ENCODE results near the gene SERPINB1.

SERPINB1 gene

GRCh38 chr6:2844008-2844407, 2.3 kb upstream of the SERPINB1 start:
- no peak for DNase-seq (ENCODE audit: low read depth)

DNA sequence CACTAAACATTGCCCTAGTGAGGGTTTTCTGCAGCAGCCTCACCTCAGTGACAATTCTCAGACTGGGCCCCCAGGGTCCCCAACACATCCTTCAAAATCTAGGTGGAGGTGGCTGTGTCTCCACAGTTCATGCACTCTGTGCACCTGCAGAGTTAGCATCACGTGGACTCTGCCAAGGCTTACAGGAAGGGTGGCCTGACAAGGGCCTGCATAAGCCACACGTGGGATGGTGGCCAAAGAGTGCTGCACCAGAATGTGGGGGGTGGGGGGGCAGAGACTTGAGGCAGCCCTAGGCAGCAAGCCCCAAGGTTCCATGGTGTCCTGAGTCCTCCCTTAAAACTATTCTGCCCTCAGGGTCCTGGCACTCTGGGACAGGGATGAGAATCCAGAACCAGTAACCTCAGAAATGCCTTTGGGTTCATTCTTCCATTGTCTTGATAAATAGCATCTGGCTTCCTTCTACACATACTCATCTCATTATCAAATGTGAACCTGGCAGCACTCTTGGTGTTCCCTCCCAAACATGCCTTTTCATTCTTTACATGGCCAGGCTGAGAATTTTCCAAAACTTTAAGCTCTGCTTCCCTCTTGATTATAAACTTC, 1.6 kb upstream of the SERPINB1 start:
- no peak for DNase-seq (ENCODE audit: low read depth)

GRCh38 chr6:2842139-2842552, 483 bp upstream of the SERPINB1 start:
- no peak for DNase-seq (ENCODE audit: low read depth)

DNA sequence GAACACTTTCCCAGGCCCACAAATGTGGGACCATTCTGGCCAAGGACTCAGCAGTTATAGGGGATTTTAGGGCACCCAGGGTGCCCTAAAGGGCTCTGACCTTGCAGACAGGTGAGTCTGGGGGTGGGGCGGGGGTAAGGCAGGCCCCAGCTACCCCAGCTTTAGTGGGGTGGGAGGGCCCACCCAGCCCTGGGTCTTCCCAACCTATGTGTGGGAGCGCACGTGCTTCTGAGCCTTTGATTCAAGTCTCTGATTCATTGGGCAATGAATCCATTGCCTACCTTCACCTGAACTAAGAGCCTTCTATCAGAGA, 958 bp downstream of the SERPINB1 start:
- no peak for DNase-seq (ENCODE audit: low read depth)

DNA sequence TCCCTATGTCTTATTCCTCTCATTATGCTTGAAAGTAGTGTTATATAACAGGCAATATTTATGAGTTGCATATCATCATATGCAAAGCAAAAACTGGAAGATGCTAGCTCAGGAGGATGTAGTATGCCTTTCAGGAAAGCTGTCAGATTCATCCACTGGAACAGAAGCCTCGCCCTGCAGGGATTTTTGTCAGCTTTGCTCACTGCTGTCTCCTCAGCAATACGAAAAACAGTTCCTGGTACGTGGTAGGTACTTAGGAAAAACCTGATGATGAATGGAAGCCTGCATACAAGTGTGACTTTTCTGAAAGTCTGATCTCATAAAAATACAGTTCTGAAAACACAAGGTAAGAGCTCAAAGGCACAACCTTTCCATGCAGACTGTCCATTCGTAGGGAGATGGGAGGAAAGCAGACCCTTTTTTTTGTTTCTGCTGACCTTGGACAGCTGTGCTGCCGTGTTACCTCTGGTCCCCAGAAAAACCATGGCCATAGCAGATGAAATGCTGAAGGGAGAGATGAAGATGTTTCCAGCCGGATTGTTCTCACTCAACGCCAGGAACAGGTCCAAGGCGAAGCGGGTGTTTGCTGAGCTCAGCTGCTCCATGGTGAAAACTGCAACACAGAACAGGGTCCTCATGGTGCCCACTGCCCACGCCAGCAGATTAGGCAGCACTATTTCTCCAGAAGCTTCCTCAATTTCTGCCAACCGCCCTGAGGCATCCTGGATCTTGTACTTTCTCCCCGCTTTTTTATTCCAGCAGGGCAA, 1.5 kb downstream of the SERPINB1 start:
- DNase-seq (ENCODE audit: low read depth): no peak

GRCh38 chr6:2839195-2839981, 2.3 kb downstream of the SERPINB1 start:
- no peak for DNase-seq (ENCODE audit: low read depth)

DNA sequence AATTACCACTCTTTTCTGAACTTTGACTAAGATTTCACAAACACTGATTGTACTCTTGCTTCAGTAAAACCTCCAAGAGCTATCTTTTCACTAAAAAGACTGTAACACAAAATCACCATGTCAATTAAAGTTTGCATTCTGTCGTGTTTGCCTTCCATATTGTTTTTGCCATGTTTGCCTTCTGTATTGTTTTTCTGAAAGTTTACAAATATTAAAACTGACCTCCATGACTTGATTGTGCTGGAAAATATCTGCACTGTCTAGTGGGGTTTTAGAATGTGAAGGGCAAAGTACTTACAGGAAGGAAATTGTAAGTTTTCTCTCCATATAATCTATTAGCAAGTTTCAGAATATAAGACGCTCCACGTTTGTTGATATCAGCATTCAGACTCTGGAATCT, 3.4 kb downstream of the SERPINB1 start:
- no peak for DNase-seq (ENCODE audit: low read depth)

GRCh38 chr6:2834262-2834661, 7.4 kb downstream of the SERPINB1 start:
- DNase-seq (ENCODE audit: low read depth): no peak

- DNase-seq (ENCODE audit: low read depth): no peak
These were observed 10.3 kb downstream of the SERPINB1 start for GRCh38 chr6:2831392-2831791.

DNA sequence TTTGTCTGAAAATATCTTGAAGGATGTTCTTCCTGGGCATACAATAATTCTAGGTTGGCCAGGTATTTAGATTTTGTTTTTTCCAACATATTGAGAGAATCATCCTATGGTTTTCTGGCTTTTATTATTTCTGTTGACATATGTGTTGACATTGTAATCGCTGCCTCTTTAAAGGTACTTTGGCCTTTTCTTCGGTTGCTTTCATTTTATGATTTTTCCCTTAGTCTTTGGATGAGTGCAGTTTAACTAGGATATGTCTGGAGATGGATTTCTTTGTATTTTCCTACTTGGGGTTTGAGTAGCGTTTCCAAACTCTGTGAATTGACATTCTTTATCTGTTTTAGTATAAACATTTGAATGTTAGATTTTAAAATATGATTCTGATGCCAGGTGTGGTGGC, 11.5 kb downstream of the SERPINB1 start:
- DNase-seq (ENCODE audit: low read depth): no peak

DNA sequence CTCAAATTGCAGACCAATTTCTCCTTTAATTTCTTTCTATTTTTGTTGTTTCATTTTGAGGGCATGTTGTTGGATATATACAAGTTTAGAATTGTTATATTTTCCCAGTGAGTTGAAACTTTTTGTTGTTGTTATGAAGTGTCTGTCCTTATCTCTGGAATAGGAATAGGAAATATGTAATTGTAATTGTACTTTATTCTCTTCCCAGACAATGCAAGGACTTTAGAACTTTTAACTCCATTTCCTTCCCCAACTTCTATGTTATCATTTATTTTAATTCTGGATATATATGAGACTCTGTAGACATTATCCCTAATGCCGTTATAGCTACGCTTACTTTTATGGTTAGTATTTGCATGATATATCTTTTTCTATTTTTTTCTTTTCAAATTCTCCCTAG, 12.4 kb downstream of the SERPINB1 start:
- DNase-seq (ENCODE audit: low read depth): no peak

GRCh38 chr6:2828629-2829028, 13.0 kb downstream of the SERPINB1 start:
- no peak for DNase-seq (ENCODE audit: low read depth)

GRCh38 chr6:2827142-2827541, 14.5 kb downstream of the SERPINB1 start:
- no peak for DNase-seq (ENCODE audit: low read depth)

DNA sequence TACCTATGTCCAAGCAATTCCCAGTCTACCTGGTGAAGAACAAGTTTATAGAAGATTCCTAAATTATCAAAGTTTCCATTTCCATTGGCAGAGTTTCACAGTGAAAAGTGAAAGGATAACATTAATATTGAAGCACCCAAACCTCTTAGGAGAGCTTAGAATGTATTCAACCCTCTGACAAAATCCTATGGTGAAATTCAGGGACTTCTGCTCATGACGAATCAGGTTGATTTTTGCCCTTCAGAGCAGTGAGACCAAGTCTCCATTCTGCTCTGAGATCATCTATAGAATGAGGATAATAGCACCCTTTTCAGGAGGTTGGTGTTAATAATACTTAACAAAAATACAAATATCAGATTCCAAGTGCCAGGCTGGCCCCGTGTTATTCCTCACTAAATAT, 15.5 kb downstream of the SERPINB1 start:
- no peak for DNase-seq (ENCODE audit: low read depth)

- DNase-seq (ENCODE audit: low read depth): no peak
These were observed 18.4 kb downstream of the SERPINB1 start for GRCh38 chr6:2823104-2823850.

DNA sequence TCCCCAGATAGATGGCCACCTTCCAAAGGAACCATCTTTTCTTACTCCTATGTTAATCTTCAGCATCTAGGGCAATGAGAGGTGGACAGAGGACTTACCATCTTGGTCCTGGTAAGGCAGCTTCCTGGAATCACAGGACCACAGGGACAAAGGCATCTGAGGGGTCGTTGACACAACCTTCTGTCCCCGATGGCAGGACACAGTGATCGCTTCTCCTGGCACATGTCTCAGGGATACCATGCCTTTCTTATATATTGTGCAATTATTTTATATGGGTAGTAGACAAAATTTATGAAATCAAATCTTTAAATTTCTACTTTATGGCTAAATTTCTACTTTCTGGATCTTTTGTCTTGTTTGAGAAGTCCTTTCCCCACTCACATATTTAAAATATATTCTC, 20.1 kb downstream of the SERPINB1 start:
- DNase-seq (ENCODE audit: low read depth): no peak

- DNase-seq (ENCODE audit: low read depth): no peak
These were observed 21.2 kb downstream of the SERPINB1 start for GRCh38 chr6:2820415-2820814.

GRCh38 chr6:2819978-2820377, 21.7 kb downstream of the SERPINB1 start:
- no peak for DNase-seq (ENCODE audit: low read depth)

GRCh38 chr6:2819115-2819514, 22.5 kb downstream of the SERPINB1 start:
- DNase-seq (ENCODE audit: low read depth): no peak

GRCh38 chr6:2818593-2818992, 23.1 kb downstream of the SERPINB1 start:
- DNase-seq (ENCODE audit: low read depth): no peak

DNA sequence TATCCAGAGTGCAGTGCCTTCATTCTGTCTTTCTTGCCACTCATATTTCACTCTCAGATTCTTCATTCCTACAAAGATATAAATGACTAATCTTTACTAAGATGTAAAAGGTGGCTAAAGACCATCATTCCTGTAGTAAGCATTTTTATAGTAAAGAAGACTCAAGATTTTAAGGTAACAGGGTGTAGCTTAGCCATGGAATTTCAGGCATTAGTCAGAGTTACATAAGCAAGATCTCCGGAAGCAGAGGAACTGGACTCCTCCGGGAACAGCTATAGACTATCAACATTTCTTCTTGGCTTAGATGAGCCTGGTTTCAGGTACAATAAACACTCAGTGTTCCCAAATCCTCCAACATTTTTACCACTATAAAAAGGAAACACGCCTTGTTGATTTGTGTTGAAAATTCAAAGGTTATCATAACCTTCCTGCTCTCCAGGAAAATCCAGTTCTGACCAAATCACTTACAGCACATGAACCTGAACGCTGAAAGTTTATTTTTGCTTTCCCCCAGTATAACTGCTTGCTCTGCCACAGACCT, 23.7 kb downstream of the SERPINB1 start:
- no peak for DNase-seq (ENCODE audit: low read depth)

- no peak for DNase-seq (ENCODE audit: low read depth)
These were observed 25.5 kb downstream of the SERPINB1 start for GRCh38 chr6:2816158-2816557.
